ENCODE data around the gene ARID5A. TPM values are rescaled to one million over a fixed set of nuclear protein-coding genes. Genes with fewer than 3 reads are reported as not detected.

ARID5A gene
- total RNA-seq, 3 donors from 2014 or later: 18.9 to 132 (median 56.4) TPM

DNA sequence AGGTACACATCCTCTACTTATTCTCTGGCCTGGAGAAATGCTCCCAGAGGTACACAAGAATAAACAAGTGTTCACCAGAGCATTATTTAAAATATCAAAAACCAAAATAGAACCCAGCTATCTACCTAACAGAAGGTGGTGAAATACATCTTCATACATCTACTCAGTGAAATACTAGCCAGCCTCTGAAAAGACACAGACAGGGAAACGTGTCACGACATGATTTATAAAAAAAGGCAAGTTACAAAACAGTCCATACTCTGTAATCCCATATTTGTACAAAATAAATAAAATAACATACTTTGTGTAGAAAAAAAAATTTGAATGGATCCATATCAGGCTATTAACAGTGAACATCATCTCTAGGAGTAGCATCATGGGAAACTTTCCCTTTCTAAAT lies 63.4 kb downstream of the ARID5A start:
- Histone ChIP-seq H3K27ac (no peak overlapping the region), H3K9me3 (no peaks in the 10 kb centered on the region), H3K27me3 (no peaks in the 10 kb centered on the region), H3K36me3 (no peaks in the 10 kb centered on the region), H3K4me1 (no peaks in the 10 kb centered on the region), H3K4me3 (no peak overlapping the region)
- TF ChIP-seq, protein P1, sequence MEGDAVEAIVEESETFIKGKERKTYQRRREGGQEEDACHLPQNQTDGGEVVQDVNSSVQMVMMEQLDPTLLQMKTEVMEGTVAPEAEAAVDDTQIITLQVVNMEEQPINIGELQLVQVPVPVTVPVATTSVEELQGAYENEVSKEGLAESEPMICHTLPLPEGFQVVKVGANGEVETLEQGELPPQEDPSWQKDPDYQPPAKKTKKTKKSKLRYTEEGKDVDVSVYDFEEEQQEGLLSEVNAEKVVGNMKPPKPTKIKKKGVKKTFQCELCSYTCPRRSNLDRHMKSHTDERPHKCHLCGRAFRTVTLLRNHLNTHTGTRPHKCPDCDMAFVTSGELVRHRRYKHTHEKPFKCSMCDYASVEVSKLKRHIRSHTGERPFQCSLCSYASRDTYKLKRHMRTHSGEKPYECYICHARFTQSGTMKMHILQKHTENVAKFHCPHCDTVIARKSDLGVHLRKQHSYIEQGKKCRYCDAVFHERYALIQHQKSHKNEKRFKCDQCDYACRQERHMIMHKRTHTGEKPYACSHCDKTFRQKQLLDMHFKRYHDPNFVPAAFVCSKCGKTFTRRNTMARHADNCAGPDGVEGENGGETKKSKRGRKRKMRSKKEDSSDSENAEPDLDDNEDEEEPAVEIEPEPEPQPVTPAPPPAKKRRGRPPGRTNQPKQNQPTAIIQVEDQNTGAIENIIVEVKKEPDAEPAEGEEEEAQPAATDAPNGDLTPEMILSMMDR (IDR thresholded peaks at IDR 0.05): no peak
- TF ChIP-seq POLR2A (IDR thresholded peaks at IDR 0.05) (no peak), POLR2AphosphoS5 (IDR thresholded peaks at IDR 0.05) (no peak)
- no peak for DNase-seq (ENCODE audit: low spot score in 2 of 2)
- intact Hi-C loops (cut with DNase I; ENCODE audit: low total_unique reads): no loop called here

DNA sequence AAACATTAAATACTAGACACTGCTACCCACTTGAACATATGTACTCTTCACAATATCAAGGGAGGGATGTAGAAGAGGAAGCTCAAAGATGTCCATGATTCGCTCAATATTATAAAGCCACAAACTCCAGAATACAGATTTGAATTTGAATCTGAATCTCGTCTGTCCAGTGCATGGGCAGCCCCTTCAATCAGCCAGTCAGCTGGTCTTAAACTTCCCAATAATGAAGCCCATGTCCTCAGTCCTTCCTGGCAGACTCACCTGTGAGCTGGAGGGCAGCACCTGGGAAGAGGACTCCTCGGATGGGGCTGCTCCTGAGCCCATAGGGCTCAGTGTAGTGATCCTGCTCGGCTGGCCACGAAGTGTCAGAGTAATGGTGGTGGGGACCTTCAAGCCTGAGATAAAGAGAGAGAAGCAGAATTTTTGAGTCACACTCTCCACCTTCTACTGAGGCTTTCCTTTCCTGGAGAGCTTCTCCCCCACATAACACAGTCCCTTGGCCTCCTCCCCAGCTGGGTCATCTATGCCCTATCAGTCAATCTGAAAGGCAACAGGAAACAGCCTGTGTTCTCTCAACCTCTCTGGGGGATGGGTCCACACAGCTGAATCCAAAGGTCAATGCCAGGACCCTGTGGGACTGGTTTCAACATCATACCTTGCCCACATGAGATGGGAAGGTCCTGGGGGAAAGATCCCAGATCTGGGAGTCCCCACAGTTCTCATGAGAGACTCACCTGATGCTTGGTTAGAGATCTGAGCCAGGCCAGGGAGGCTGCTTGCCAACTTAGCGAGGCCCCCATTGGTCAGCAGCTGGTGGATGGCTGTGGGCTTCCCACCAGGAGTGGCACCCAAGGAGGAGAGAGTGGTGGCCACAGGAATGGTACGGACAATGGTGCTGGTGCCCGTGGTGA lies 65.1 kb downstream of the ARID5A start:
- H3K27ac ChIP-seq: no peak overlapping the region
- no peak overlapping the region for H3K4me3 ChIP-seq
- H3K9me3 ChIP-seq: no peaks in the 10 kb centered on the region
- intact Hi-C loops (cut with DNase I; ENCODE audit: low total_unique reads): loop anchor here (1.0 kb wide), 1 partner anchor 14 kb away; no protein-coding TSS in a partner anchor
- no peaks in the 10 kb centered on the region for H3K4me1 ChIP-seq
- no peak for DNase-seq (ENCODE audit: low spot score in 2 of 2)
- H3K27me3 ChIP-seq: no peaks in the 10 kb centered on the region
- TF ChIP-seq POLR2A (IDR thresholded peaks at IDR 0.05) (no peak), POLR2AphosphoS5 (IDR thresholded peaks at IDR 0.05) (no peak)
- TF ChIP-seq, protein P1 (IDR thresholded peaks at IDR 0.05): no peak
- no peaks in the 10 kb centered on the region for H3K36me3 ChIP-seq

Other genes with a start within 250 kb of the ARID5A start
- 100 to 1,000 TPM in 2 of 3 donors, 10 to 100 TPM in 1; 99.4 to 111 (median 109) TPM for gene SNRNP200, start 231.2 kb upstream of the ARID5A start, total RNA-seq
- gene ITPRIPL1, start 211.4 kb upstream of the ARID5A start, total RNA-seq: 10 to 100 TPM in 1 of 3 donors, 1 to 10 TPM in 1, under 1 TPM in 1; 0.64 to 11.1 (median 6.9) TPM
- 1 to 10 TPM in 1 of 3 donors, under 1 TPM in 2; 0.44 to 2.6 (median 0.66) TPM for gene NCAPH, start 201.0 kb upstream of the ARID5A start, total RNA-seq
- 1 to 10 TPM in 2 of 3 donors, not detected in 1; 4.3 to 6.1 TPM for gene NEURL3, start 31.4 kb upstream of the ARID5A start, total RNA-seq
- gene KANSL3, start 101.6 kb downstream of the ARID5A start, total RNA-seq: 10 to 100 TPM; 44.2 to 64.1 (median 53.1) TPM
- under 1 TPM in 2 of 3 donors, not detected in 1; 0.73 to 0.98 TPM for gene FER1L5, start 106.0 kb downstream of the ARID5A start, total RNA-seq
- 10 to 100 TPM; 21.9 to 39.8 (median 24.3) TPM for gene LMAN2L, start 203.3 kb downstream of the ARID5A start, total RNA-seq
- gene CNNM4, start 224.2 kb downstream of the ARID5A start, total RNA-seq: 10 to 100 TPM in 1 of 3 donors, 1 to 10 TPM in 2; 2.7 to 12.1 (median 9.5) TPM